Adrenal gland (tissue), 12 donors: ENCODE data around the gene ACOT13. TPM values are rescaled to one million over a fixed set of nuclear protein-coding genes. Genes with fewer than 3 reads are reported as not detected.
A peak's percentile ranks its signal among the peaks of the same experiment; 100 is the strongest.
"Not testable (repeated sequence)": the region's sequence is repeated elsewhere in the genome, so short reads cannot be mapped to it uniquely, and the experiment has no call there.

Experiments
- DNase-seq, 7 donors: peaks; one replicate each; pipeline ENCODE4 v3.0.0-alpha.2; 2019 to 2020
- H3K27ac ChIP-seq, 5 donors: fragments of 200-600 bp; sonication (generic) in 4 of 5; 1 replicate in 3 of 5; 2 replicates in 2 of 5; pipeline versions ENCODE4 v1.5.1 to v1.8.0; 2016 to 2020; ENCODE audit warnings: mild to moderate bottlenecking in 1 of 5
- H3K27me3 ChIP-seq: fragments of 200-600 bp; 2 replicates; pipeline ENCODE4 v1.8.0; 2021
- H3K36me3 ChIP-seq, 2 donors: fragments of 200-600 bp; replicated peaks in 1 of 2; 1 replicate in 1 of 2; 2 replicates in 1 of 2; pipeline versions ENCODE4 v1.5.1 to v1.8.0; 2018 to 2022
- H3K4me1 ChIP-seq, 2 donors: fragments of 200-600 bp; replicated peaks in 1 of 2; 1 replicate in 1 of 2; 2 replicates in 1 of 2; pipeline versions ENCODE4 v1.5.1 to v1.8.0; 2018 to 2021
- H3K4me3 ChIP-seq, 4 donors: fragments of 200-600 bp; sonication (generic) in 3 of 4; one replicate each; pipeline ENCODE4 v1.5.1; 2016 to 2018
- H3K9me3 ChIP-seq, 3 donors: fragments of 200-600 bp; sonication (generic) in 1 of 3; replicated peaks in 1 of 3; 1 replicate in 2 of 3; 2 replicates in 1 of 3; pipeline versions ENCODE4 v1.5.1 to v1.8.0; 2016 to 2021
- POLR2A ChIP-seq, 2 donors: fragments of 450-650 bp; IDR thresholded peaks; one replicate each; pipeline ENCODE4 v1.6.1; 2017; ENCODE audit warnings: antibody characterized with exemption in 2 of 2, mild to moderate bottlenecking in 2 of 2, moderate library complexity in 1 of 2
- WGBS, 4 donors: extraction: QIAGEN DNeasy Blood & Tissue Kit in 2 of 4; methylation state at CpG; one replicate each; pipeline versions ENCODE4 v1.1.5 to v1.1.7; 2013 to 2017; 5-methylcytosine and 5-hydroxymethylcytosine counted together
- intact Hi-C, 2 donors: fragments of 100-400 bp; cut with DNase I; formaldehyde crosslinking; loops; one replicate each; pipeline versions ENCODE4 v1.14.1 to v1.15.0; 2022 to 2023
- polyA plus RNA-seq, 3 donors: library from polyadenylated mRNA; stranded (reverse); fragments of 200-250 nt in 2 of 3; fragments of 350-450 nt in 1 of 3; fragmentation: Illumina TruSeq in 1 of 3; extraction: RNeasy Lipid Tissue Mini Kit (QIAGEN cat#74804) in 1 of 3; gene quantifications; one replicate each; pipeline ENCODE4 v1.2.3, GENCODE V29; 2013 to 2014
- total RNA-seq, 9 donors: library from RNA; depleted of rRNA in 4 of 9; stranded (reverse); fragments of >200 nt in 4 of 9; fragments of 120-200 nt in 1 of 9; fragmentation: NEBNext Ultra II Directional in 1 of 9; extraction: Animal tissue kit (Norgen Biotek cat#: 25700) in 1 of 9; gene quantifications; one replicate each; pipeline versions ENCODE4 v1.1.0 to v1.2.4, GENCODE V29; 2013 to 2023
- TF ChIP-seq, protein P1 (sequence below), 6 experiments: fragments of 450-650 bp in 4 of 6; fragments of 200-600 bp in 2 of 6; sonication (generic) in 1 of 6; IDR thresholded peaks; 1 replicate in 5 of 6; 2 replicates in 1 of 6; pipeline versions ENCODE4 v1.5.1 to v1.8.0; 2016 to 2021; ENCODE audit warnings: antibody characterized with exemption in 6 of 6, mild to moderate bottlenecking in 2 of 6, moderate library complexity in 1 of 6
- donor health status: healthy with polysubstance abuse.
- donor health status: Bipolar disorder and iron deficiency.
- donor health status: DM: yes; HTN: yes; CAD: no.
- donor health status: DM: no; HTN: no; CAD: no.
- donor health status: DM: no; HTN: no; CAD: no.
- donor health status: DM: yes; HTN: yes; CAD: no.

Gene ACOT13
- total and polyA plus RNA-seq, 12 donors = 6.9 to 104 (median 21.7) TPM

DNA sequence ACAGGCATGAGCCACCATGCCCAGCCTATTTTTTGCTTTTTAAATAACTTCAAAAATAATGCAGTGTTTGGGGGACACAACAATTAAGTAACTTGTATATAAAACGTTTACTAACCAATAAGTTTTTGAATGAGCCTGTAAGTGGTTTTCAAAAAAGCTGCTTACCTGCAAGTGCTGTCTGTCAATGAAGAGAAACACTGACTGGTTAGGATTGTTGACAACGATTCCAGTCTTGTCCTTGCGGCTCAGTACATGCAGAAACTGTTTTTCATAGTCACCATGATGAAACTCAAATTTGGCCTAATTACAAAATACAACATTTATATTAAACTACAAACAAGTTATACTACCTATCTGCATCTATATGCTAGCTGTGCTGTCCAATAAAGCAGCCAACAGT is 41.7 kb downstream of the ACOT13 start:
- intact Hi-C loops = no loop called here
- peaks cover 0 to 98% of the 10 kb centered on the region in 2 donors for H3K36me3 ChIP-seq

DNA sequence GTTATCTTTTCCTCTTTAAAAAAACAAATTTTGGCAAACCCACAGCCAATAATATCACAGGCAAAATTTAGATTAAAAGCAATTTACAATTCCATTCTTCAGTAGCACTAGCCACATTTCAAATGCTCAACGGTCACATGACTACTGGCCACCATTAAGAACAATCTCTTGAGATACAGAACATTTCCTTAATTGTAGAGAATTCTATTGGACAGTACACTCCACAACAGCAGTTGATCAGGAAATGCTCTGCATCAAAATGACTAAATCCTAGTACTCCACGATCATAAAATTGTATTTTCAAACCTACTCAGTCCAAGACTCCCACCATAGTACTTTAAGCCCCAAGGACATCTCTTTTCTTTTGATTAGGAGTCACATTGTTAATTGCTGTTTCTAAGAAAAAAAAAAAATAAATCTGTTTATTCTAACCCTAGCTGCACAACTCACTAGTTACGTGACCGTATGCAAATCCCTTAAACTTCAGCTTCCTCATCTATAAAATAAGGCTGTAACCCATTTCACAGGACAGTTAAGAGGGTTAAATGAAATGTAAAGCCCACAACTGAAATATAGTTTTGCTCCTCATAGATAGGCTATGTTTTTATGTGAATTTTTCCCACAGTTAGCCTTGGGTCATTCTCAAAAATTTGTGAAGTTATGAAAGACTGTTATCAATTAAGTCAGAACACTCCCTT is 42.3 kb downstream of the ACOT13 start:
- peaks cover 8 to 32% of the 10 kb centered on the region in 2 donors for H3K4me1 ChIP-seq
- intact Hi-C loops = no loop called here

More for the DNA sequence above, 41.7 kb downstream of the ACOT13 start:
- DNase-seq = no peak
- Histone ChIP-seq H3K27ac (no peak overlapping the region), H3K4me3 (no peak overlapping the region), H3K27me3 (no peaks in the 10 kb centered on the region), H3K4me1 (peaks cover 6 to 26% of the 10 kb centered on the region in 2 donors), H3K9me3 (no peaks in the 10 kb centered on the region)
- WGBS, 4 donors = 67 to 80% (median 74%) methylated on average over 3 of the region's 3 CpGs
- TF ChIP-seq POLR2A (IDR thresholded peaks at IDR 0.05) = no peak
- TF ChIP-seq, protein P1, sequence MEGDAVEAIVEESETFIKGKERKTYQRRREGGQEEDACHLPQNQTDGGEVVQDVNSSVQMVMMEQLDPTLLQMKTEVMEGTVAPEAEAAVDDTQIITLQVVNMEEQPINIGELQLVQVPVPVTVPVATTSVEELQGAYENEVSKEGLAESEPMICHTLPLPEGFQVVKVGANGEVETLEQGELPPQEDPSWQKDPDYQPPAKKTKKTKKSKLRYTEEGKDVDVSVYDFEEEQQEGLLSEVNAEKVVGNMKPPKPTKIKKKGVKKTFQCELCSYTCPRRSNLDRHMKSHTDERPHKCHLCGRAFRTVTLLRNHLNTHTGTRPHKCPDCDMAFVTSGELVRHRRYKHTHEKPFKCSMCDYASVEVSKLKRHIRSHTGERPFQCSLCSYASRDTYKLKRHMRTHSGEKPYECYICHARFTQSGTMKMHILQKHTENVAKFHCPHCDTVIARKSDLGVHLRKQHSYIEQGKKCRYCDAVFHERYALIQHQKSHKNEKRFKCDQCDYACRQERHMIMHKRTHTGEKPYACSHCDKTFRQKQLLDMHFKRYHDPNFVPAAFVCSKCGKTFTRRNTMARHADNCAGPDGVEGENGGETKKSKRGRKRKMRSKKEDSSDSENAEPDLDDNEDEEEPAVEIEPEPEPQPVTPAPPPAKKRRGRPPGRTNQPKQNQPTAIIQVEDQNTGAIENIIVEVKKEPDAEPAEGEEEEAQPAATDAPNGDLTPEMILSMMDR (IDR thresholded peaks at IDR 0.05) = no peak

DNA sequence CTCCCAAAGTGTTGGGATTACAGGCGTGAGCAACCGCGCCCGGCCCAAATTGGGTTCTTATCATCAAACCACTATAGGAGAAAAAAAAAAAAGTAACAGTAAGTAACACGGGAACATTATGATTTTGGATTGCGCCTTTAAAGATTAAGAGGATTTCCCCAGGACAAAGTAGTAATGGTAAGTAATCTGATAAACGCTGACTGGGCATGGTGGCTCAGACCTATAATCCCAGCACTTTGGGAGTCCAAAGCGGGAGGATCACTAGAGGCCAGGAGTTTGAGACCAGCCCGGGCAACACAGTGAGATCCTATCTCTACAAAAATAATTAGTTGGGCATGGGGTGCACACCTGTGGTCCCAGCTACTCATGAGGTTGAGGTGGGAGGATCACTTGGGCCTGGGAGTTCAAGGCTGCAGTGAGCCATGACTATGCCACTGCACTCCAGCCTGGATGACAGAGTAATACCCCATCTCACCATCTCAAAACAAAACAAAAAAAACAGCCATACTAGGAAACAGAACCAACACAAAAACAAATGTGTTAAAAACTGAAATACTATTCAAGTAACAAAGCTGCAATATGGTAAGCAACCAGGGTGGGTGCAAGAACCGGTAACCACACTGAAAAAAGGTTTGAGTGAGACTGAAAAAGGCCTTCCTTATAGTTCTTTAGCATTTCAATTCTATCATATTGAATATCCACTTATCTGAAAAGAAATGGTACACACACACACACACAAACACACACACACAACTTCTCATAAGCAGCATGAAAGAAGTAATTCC is 43.8 kb downstream of the ACOT13 start:
- H3K27ac ChIP-seq = no peak overlapping the region
- DNase-seq = no peak
- no peak for TF ChIP-seq POLR2A (IDR thresholded peaks at IDR 0.05)
- TF ChIP-seq, protein P1 (IDR thresholded peaks at IDR 0.05) = no peak
- 92 to 94% (median 93%) methylated on average over 10 of the region's 10 CpGs for WGBS, 4 donors
- peaks cover 22 to 47% of the 10 kb centered on the region in 2 donors for H3K4me1 ChIP-seq
- peaks cover 0 to 98% of the 10 kb centered on the region in 2 donors for H3K36me3 ChIP-seq
- H3K9me3 ChIP-seq = no peaks in the 10 kb centered on the region
- H3K4me3 ChIP-seq = no peak overlapping the region
- intact Hi-C loops = loop anchor here in 1 of 2 donors (10.0 kb wide), 1 partner anchor 54 kb away; no protein-coding TSS in a partner anchor
- H3K27me3 ChIP-seq = no peaks in the 10 kb centered on the region

More for the DNA sequence above, 42.3 kb downstream of the ACOT13 start:
- Histone ChIP-seq H3K27ac (no peak overlapping the region), H3K36me3 (peaks cover 0 to 98% of the 10 kb centered on the region in 2 donors), H3K4me3 (no peak overlapping the region), H3K27me3 (no peaks in the 10 kb centered on the region), H3K9me3 (no peaks in the 10 kb centered on the region)
- TF ChIP-seq POLR2A (IDR thresholded peaks at IDR 0.05) = no peak
- TF ChIP-seq, protein P1 (IDR thresholded peaks at IDR 0.05) = no peak
- DNase-seq = no peak
- 86 to 93% (median 87%) methylated on average over 4 of the region's 4 CpGs for WGBS, 4 donors

DNA sequence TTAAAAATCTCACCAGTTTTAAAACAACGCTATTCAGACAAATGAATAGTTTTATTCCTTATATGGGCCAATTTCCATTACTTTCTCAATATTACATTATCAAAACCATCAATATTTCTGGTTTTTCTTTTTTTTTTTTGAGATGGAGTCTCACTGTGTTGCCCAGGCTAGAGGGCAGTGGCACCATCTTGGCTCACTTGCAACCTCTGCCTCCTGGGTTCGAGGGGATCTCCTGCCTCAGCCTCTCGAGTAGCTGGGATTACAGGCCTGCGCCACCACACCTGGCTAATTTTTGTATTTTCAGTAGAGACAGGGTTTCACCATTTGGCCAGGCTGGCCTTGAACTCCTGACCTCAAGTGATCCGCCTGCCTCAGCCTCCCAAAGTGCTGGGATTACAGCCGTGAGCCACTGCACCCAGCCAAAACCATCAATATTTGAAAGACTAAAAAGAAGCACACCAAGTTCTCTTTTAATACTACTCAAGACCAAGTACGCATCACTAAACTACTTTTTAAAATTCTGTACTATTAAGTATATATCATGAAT is 49.8 kb downstream of the ACOT13 start:
- intact Hi-C loops = loop anchor here in 1 of 2 donors (10.0 kb wide), 1 partner anchor 48 kb away; no protein-coding TSS in a partner anchor
- WGBS, 4 donors = 67 to 77% (median 75%) methylated on average over 7 of the region's 7 CpGs
- not testable (repeated sequence) for H3K9me3 ChIP-seq, H3K27me3 ChIP-seq, H3K27ac ChIP-seq, DNase-seq
- H3K4me3 ChIP-seq = peak overlapping the region in 2 of 4 donors; percentile 2 to 96
- H3K36me3 ChIP-seq = peaks cover 0 to 49% of the 10 kb centered on the region in 2 donors
- peaks cover 51 to 65% of the 10 kb centered on the region in 2 donors for H3K4me1 ChIP-seq
